ENCODE data around the gene SCLT1. TPM values are rescaled to one million over a fixed set of nuclear protein-coding genes. Genes with fewer than 3 reads are reported as not detected.

The SCLT1 gene
- total and polyA plus RNA-seq, 2 of the 13 experiments (the other 11 are each of a cell fraction or from before 2014, with no cell fraction given) = 1.5 to 8.7 TPM

DNA sequence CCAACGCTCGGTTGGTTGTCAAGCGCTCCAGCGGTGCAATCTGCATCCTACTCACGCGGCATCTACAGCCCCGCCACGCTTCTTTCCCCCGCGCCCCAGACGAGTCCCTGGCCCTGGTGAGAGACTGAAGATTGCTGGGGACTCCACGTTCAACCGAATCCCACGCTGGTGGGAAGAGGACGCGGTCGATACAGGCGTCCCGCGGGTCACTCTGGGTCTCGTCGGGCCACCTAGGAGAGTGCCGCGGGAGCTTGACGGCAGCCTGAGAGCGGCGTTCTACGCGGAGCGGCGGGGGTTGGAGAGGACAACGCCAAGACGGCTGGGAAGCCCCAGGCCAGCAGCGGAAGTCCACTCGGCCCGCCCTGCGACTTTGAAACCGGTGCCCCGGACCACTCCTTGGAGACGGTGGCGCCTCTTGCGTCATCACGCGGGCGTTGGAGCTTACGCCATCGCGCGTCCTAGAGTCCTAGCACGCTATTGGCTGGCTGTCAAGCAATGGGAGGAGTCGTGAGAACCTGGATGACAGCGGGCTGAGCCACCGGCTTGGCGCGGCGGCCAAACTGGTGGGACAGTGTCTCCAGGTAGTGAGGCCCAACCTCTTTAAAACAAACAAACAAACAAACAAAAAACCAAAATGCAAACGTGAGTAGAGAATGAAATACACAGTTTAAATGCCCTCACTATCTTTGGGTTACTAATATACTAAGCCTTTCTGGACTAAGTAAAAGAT lies at the start of gene SCLT1 (continued):
- TF ChIP-seq LRRFIP1 (CRISPR knock-in tag; conservative IDR thresholded peaks at IDR 0.05) (no peak), ZNF775 (CRISPR knock-in tag; IDR thresholded peaks at IDR 0.05; ENCODE audit: borderline replicate concordance) (no peak), ZBTB21 (CRISPR knock-in tag; IDR thresholded peaks at IDR 0.05) (peak; percentile 91), ZIK1 (CRISPR knock-in tag; IDR thresholded peaks at IDR 0.05; ENCODE audit: borderline replicate concordance, low read depth) (no peak), ZNF350 (CRISPR knock-in tag; IDR thresholded peaks at IDR 0.05; ENCODE audit: borderline replicate concordance, low read depth) (peak; percentile 90; the same call in 1 of the 2 replicates), REL (CRISPR knock-in tag; conservative IDR thresholded peaks at IDR 0.05) (no peak), ZSCAN22 (CRISPR knock-in tag; IDR thresholded peaks at IDR 0.05) (no peak), ZNF468 (CRISPR knock-in tag; IDR thresholded peaks at IDR 0.05) (no peak), ZBTB43 (CRISPR knock-in tag; conservative IDR thresholded peaks at IDR 0.05) (0 out of 2 replicates have a peak, but pooled peaks have one; percentile 16), ZNF343 (CRISPR knock-in tag; IDR thresholded peaks at IDR 0.05) (peak; percentile 92), REXO4 (CRISPR knock-in tag; IDR thresholded peaks at IDR 0.05; ENCODE audit: borderline replicate concordance) (no peak), MTERF4 (CRISPR knock-in tag; IDR thresholded peaks at IDR 0.05) (no peak; the same call in 1 of the 2 replicates)
- TF ChIP-seq, protein P1, sequence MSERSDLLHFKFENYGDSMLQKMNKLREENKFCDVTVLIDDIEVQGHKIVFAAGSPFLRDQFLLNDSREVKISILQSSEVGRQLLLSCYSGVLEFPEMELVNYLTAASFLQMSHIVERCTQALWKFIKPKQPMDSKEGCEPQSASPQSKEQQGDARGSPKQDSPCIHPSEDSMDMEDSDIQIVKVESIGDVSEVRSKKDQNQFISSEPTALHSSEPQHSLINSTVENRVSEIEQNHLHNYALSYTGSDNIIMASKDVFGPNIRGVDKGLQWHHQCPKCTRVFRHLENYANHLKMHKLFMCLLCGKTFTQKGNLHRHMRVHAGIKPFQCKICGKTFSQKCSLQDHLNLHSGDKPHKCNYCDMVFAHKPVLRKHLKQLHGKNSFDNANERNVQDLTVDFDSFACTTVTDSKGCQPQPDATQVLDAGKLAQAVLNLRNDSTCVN (CRISPR knock-in tag; IDR thresholded peaks at IDR 0.05; ENCODE audit: borderline replicate concordance) = peak; percentile 36; the same call in 1 of the 2 replicates
- TF ChIP-seq, protein P2, sequence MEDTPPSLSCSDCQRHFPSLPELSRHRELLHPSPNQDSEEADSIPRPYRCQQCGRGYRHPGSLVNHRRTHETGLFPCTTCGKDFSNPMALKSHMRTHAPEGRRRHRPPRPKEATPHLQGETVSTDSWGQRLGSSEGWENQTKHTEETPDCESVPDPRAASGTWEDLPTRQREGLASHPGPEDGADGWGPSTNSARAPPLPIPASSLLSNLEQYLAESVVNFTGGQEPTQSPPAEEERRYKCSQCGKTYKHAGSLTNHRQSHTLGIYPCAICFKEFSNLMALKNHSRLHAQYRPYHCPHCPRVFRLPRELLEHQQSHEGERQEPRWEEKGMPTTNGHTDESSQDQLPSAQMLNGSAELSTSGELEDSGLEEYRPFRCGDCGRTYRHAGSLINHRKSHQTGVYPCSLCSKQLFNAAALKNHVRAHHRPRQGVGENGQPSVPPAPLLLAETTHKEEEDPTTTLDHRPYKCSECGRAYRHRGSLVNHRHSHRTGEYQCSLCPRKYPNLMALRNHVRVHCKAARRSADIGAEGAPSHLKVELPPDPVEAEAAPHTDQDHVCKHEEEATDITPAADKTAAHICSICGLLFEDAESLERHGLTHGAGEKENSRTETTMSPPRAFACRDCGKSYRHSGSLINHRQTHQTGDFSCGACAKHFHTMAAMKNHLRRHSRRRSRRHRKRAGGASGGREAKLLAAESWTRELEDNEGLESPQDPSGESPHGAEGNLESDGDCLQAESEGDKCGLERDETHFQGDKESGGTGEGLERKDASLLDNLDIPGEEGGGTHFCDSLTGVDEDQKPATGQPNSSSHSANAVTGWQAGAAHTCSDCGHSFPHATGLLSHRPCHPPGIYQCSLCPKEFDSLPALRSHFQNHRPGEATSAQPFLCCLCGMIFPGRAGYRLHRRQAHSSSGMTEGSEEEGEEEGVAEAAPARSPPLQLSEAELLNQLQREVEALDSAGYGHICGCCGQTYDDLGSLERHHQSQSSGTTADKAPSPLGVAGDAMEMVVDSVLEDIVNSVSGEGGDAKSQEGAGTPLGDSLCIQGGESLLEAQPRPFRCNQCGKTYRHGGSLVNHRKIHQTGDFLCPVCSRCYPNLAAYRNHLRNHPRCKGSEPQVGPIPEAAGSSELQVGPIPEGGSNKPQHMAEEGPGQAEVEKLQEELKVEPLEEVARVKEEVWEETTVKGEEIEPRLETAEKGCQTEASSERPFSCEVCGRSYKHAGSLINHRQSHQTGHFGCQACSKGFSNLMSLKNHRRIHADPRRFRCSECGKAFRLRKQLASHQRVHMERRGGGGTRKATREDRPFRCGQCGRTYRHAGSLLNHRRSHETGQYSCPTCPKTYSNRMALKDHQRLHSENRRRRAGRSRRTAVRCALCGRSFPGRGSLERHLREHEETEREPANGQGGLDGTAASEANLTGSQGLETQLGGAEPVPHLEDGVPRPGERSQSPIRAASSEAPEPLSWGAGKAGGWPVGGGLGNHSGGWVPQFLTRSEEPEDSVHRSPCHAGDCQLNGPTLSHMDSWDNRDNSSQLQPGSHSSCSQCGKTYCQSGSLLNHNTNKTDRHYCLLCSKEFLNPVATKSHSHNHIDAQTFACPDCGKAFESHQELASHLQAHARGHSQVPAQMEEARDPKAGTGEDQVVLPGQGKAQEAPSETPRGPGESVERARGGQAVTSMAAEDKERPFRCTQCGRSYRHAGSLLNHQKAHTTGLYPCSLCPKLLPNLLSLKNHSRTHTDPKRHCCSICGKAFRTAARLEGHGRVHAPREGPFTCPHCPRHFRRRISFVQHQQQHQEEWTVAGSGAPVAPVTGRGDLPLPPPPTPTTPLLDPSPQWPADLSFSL (CRISPR knock-in tag; IDR thresholded peaks at IDR 0.05) = no peak
- TF ChIP-seq, protein P3, sequence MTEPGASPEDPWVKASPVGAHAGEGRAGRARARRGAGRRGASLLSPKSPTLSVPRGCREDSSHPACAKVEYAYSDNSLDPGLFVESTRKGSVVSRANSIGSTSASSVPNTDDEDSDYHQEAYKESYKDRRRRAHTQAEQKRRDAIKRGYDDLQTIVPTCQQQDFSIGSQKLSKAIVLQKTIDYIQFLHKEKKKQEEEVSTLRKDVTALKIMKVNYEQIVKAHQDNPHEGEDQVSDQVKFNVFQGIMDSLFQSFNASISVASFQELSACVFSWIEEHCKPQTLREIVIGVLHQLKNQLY (CRISPR knock-in tag; IDR thresholded peaks at IDR 0.05) = no peak

Measured in HepG2 (cell line).